DMS79 (cell line): Measurements from ENCODE around the gene HNRNPA2B1.
A peak's percentile ranks its signal among the peaks of the same experiment; 100 is the strongest.
"Not testable (repeated sequence)": the region's sequence is repeated elsewhere in the genome, so short reads cannot be mapped to it uniquely, and the experiment has no call there.

ENCODE experiments used
- DNase-seq: peaks from one replicate; lab custom pipeline; 2025; lab: John Stamatoyannopoulos, UW

Gene HNRNPA2B1

DNA sequence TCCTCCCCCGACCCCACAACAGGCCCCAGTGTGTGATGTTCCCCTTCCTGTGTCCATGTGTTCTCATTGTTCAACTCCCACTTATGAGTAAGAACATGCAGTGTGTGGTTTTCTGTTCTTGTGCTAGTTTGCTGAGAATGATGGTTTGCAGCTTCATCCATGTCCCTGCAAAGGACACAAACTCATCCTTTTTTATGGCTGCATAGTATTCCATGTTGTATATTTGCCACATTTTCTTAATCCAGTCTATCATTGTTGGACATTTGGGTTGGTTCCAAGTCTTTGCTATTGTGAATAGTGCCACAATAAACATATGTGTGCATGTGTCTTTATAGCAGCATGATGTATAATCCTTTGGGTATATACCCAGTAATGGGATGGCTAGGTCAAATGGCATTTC is 36.7 kb downstream of the HNRNPA2B1 start:
- not testable (repeated sequence) for DNase-seq

- no peak for DNase-seq
These were observed 38.1 kb downstream of the HNRNPA2B1 start for GRCh38 chr7:26162431-26162830.

DNA sequence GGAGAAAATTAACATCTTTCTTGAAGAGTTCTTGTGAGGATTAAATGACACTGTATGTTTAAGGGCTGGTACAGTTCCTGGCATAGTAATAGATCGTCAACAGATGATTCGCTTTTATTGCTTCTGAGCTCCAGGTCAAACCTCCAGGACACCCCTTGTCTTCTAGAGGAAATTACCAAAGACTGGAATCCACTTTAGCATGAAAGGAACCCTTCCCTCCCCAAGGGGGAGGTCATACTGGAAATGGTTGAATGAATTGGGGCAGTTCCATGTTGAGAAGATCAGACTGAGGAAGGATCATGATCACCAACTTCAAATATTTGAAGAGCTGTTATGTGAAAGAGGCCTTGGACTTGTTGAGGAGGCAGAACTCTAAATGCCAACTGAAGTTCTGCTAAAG is 39.6 kb downstream of the HNRNPA2B1 start:
- no peak for DNase-seq

- no peak for DNase-seq
These were observed 41.3 kb downstream of the HNRNPA2B1 start for GRCh38 chr7:26159243-26159642.

GRCh38 chr7:26157520-26158105 is 42.9 kb downstream of the HNRNPA2B1 start:
- no peak for DNase-seq

DNA sequence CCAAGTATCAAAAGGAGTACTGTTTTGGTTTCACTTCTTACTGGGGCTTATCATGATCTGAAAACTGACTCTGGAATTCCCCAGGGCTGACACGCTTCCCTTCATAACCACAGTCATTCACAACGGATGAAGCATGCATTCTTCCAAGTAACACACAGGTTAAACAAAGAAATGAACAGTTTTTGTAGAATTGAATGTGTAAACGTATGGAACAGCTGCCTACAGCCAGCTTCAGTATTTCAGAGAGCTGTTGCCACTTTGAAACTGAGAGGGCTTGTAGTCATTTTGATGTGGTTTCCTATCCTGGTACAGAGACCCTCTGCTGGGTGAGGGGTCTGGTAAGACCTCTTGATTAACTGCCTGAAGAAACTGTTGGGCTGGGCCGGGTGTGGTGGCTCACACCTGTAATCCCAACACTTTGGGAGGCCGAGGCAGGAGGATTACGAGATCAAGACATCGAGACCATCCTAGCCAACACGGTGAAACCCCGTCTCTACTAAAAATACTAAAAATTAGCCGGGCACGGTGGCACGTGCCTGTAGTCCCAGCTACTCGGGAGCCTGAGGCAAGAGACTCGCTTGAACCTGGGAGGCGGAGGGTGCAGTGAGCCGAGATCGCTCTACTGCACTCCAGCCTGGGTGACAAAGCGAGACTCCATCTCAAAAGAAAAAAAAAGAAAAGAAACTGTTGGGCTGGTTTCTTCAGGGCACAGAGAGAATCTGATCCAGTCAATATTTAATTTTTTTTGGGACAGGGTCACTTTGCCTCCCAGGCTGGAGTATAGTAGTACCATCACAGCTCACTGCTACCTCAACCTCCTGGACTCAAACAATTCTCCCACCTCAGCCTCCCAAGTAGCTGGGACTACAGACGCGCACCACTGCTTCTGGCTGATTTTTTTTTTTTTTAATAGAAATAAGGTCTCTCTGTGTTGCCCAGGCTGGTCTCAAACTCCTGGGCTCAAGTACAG is 43.8 kb downstream of the HNRNPA2B1 start:
- peak; percentile 22 for DNase-seq

- peak; percentile 89 for DNase-seq
These were observed 44.8 kb downstream of the HNRNPA2B1 start for GRCh38 chr7:26155531-26156375.

DNA sequence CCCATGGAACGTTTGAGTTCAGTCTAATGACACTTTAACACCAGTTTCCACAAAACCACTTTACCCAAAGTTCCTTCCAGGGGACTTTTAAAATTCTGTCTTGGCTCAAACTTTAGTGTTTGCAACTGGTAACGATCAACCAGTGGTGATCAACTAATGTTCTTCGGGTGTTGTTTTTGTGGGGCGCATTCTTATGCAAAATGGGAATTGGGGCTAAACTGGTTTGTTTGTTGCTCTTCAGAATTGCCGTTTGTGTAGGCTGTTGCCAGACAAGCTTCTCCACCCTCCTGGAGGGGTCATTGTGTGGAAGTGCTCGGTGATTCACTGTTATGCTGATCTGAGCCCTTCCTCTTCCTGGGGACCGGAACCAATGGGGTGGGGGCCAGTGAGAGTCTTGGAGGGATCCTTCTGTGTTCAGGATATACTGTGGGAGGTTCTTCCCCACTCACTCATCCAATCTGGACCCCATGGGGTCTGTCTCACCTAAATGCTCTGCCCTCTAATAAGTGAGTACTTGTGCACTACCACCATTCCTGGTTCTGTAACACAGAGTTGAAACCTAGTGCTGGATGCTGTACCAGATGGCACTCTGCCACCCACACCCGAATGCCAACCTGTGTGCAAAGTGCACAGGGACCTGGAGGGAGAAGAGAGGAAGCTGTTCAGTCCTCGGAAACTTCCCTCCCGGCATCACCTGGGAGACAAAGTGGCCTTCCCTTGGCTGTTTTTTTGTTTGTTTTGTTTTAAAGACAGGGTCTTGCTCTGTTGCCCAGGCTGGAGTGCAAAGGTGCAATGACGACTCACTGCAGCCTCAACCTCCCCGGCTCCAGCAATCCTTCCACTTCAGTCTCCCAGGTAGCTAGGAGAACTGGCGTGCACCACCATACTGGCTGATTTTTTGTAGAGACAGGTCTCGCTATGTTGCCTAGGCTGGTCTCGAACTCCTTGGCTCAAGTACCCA is 46.4 kb downstream of the HNRNPA2B1 start:
- DNase-seq, result no peak

GRCh38 chr7:26153241-26153822 is 47.2 kb downstream of the HNRNPA2B1 start:
- no peak for DNase-seq

GRCh38 chr7:26152782-26153240 is 47.7 kb downstream of the HNRNPA2B1 start:
- not testable (repeated sequence) for DNase-seq

DNA sequence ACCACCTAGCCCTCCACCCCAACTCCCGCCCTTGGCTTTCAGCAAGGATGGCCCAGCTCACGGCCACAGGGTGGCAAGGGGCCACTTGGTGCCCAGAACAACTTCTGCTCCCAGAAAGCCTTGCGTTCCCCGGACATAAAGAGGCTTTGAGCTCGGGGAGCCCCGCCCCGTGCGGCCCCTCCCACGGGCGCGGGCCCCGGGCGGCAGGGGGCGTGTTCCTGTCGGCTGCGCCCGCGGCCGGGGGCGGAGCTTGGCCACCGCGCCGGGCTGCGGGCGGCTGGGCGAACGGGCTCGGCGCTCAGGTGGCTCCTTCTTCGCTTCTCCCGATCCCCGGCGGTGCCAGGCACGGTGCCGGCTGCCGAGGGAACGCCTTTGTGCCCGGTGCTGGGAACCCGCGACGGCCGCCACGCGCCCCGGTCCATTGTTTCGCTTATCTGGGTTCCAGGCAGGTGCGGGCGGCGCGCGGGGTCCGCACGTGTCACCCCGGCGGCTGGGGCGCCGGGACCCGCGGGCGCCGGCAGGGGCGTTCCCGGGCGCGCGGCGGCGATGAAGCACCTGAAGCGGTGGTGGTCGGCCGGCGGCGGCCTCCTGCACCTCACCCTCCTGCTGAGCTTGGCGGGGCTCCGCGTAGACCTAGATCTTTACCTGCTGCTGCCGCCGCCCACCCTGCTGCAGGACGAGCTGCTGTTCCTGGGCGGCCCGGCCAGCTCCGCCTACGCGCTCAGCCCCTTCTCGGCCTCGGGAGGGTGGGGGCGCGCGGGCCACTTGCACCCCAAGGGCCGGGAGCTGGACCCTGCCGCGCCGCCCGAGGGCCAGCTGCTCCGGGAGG is 48.4 kb downstream of the HNRNPA2B1 start, which contains the start of gene NFE2L3:
Gene NFE2L3 (plus strand): TSS at position 246 of the 829 bp plus-strand sequence. CDS start 301 bp downstream, at position 547.
- peak; percentile 44 for DNase-seq

DNA sequence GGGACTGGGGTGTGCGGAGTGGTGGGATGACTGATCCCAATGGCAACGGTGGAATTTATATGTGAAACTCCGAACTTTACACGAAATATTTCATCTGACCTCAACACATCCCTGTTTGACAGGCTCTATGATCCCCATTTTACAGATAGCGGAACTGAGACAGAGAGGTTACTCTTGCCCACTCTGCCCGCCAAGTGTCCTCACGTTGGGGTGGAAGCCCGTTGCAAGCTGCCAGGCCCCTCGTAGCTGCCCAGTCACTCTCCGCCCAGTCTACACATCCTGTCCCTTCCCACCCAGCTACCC is 48.9 kb downstream of the HNRNPA2B1 start:
- DNase-seq, result no peak

DNA sequence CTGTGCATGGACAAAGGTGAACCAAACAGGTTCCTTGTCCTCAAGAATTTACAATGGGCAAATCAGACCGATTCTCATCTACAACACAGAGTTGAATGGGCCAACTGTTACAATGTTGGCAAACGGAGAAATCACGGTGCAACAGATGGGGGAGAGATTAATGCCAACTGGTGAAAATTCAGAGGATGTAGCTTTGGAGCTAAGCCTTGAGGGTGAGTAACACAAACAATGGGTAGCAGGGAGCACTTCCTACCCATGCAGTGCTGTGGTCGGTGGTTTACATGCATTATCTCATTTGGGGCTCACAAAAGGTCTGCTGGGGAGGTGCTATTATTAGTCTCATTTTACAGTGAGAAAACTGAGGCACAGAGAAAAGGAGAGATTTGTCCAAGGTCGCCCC is 49.5 kb downstream of the HNRNPA2B1 start:
- no peak for DNase-seq

- DNase-seq, result no peak
These were observed 51.1 kb downstream of the HNRNPA2B1 start for GRCh38 chr7:26149391-26149977.

DNA sequence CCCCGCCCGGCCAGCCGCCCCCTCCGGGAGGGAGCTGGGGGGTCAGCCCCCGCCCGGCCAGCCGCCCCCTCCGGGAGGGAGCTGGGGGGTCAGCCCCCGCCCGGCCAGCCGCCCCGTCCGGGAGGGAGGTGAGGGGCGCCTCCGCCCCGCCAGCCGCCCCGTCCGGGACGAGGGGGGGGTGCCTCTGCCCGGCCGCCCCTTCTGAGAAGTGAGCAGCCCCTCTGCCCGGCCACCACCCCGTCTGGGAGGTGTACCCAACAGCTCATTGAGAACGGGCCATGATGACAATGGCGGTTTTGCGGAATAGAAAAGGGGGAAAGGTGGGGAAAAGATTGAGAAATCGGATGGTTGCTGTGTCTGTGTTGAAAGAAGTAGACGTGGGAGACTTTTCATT is 52.2 kb downstream of the HNRNPA2B1 start:
- not testable (repeated sequence) for DNase-seq

DNA sequence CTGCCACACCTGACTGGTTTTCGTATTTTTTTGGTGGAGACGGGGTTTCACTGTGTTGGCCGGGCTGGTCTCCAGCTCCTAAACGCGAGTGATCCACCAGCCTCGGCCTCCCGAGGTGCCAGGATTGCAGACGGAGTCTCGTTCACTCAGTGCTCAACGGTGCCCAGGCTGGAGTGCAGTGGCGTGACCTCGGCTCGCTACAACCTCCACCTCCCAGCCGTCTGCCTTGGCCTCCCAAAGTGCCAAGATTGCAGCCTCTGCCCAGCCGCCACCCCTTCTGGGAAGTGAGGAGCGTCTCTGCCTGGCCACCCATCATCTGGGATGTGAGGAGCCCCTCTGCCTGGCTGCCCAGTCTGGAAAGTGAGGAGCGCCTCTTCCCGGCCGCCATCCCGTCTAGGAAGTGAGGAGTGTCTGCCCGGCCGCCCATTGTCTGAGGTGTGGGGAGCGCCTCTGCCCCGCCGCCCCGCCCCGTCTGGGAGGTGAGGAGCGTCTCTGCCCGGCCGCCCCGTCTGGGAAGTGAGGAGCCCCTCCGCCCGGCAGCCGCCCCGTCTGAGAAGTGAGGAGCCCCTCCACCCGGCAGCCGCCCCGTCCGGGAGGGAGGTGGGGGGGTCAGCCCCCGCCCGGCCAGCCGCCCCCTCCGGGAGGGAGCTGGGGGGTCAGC is 52.8 kb downstream of the HNRNPA2B1 start:
- DNase-seq, result not testable (repeated sequence)

- peak; percentile 77 for DNase-seq
These were observed 53.5 kb downstream of the HNRNPA2B1 start for GRCh38 chr7:26147030-26147429.

DNA sequence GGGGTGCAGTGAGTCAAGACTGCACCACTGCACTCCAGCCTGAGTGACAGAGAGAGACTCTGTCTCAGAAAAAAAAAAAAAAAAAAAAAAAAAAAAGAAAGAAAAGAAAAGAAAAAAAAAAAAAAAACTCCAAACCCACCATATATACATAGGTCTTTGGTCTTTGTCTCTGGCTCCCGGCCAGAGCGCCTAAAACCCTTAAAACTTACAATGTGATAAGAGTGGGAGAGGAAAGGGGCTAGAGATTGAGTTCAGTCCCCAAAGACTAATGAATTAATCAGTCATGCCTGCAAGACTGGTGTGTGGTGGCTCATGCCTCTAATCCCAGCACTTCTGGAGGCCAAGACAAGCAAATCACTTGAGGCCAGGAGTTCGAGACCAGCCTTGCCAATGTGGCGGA is 55.3 kb downstream of the HNRNPA2B1 start:
- no peak for DNase-seq
